B cell (primary cell): Measurements from ENCODE around the gene DCLK1. TPM values are rescaled to one million over a fixed set of nuclear protein-coding genes. Genes with fewer than 3 reads are reported as not detected.

Experiments
- ATAC-seq: fragments of 200-7000 bp; cut with Tn5 transposase; one replicate; pipeline ENCODE4 v1.10.0; 2021; ENCODE audit warnings: low read depth, mild to moderate bottlenecking, moderate number of reproducible peaks, moderate library complexity
- CTCF ChIA-PET: fragments of 350-600 bp; sonication (Branson Sonifier 250); formaldehyde crosslinking; loops from one replicate; lab custom pipeline; 2021; ENCODE audit warnings: antibody characterized with exemption, inconsistent platforms; lab: Charles Lee
- POLR2A ChIA-PET: fragments of 350-600 bp; sonication (Branson Sonifier 250); formaldehyde crosslinking; loops from one replicate; lab custom pipeline; 2021; ENCODE audit warnings: antibody characterized with exemption; lab: Charles Lee
- DNase-seq: peaks from one replicate; pipeline ENCODE4 v3.0.0; 2013
- H2AFZ ChIP-seq: 2 replicates; pipeline ENCODE4 v1.6.1; 2012; ENCODE audit warnings: mild to moderate bottlenecking, low read depth, low read length; ENCODE audit not compliant: insufficient read depth, poor library complexity, severe bottlenecking
- H3K27ac ChIP-seq, 2 donors: 1 replicate in 1 of 2; 2 replicates in 1 of 2; pipeline ENCODE4 v1.5.1; 2012 to 2013; ENCODE audit warnings: low read length in 2 of 2, mild to moderate bottlenecking in 2 of 2, moderate library complexity in 1 of 2
- H3K27me3 ChIP-seq, 4 experiments: fragments of 200-600 bp in 1 of 4; sonication (generic) in 1 of 4; replicated peaks in 1 of 4; 1 replicate in 2 of 4; 2 replicates in 2 of 4; pipeline versions ENCODE4 v1.6.1 to v1.7.0; 2013 to 2016; ENCODE audit warnings: low read length in 3 of 4, mild to moderate bottlenecking in 2 of 4, mixed read lengths in 1 of 4, moderate library complexity in 1 of 4; ENCODE audit not compliant: insufficient read depth in 4 of 4, control insufficient read depth in 3 of 4; ENCODE audit errors: control extremely low read depth in 1 of 4
- H3K36me3 ChIP-seq, 2 experiments: replicated peaks in 1 of 2; 1 replicate in 1 of 2; 2 replicates in 1 of 2; pipeline versions ENCODE4 v1.6.1 to v1.7.1; 2013; ENCODE audit warnings: low read length in 1 of 2; ENCODE audit not compliant: insufficient read depth in 2 of 2, control insufficient read depth in 1 of 2; ENCODE audit errors: control extremely low read depth in 1 of 2, extremely low read depth in 1 of 2
- H3K4me1 ChIP-seq, 2 donors: fragments of 200-600 bp in 1 of 2; sonication (generic) in 1 of 2; 1 replicate in 1 of 2; 2 replicates in 1 of 2; pipeline versions ENCODE4 v1.5.1 to v1.6.1; 2013 to 2017; ENCODE audit warnings: low read length in 2 of 2; ENCODE audit not compliant: control insufficient read depth in 2 of 2, insufficient read depth in 2 of 2
- H3K4me2 ChIP-seq: replicated peaks from 2 replicates; pipeline ENCODE3; 2012; ENCODE audit warnings: mild to moderate bottlenecking, low read depth, low read length; ENCODE audit not compliant: poor library complexity, severe bottlenecking
- H3K4me3 ChIP-seq, 5 experiments: fragments of 200-600 bp in 1 of 5; sonication (generic) in 1 of 5; 1 replicate in 3 of 5; 2 replicates in 2 of 5; pipeline versions ENCODE4 v1.5.1 to v1.7.0; 2011 to 2016; ENCODE audit warnings: low read length in 4 of 5, mild to moderate bottlenecking in 4 of 5, low read depth in 2 of 5, control low read depth in 1 of 5, moderate library complexity in 1 of 5; ENCODE audit not compliant: insufficient read depth in 1 of 5; ENCODE audit errors: control extremely low read depth in 1 of 5, extremely low read depth in 1 of 5
- H3K79me2 ChIP-seq: fragments of 200-600 bp; sonication (generic); one replicate; pipeline ENCODE4 v1.6.0; 2016; ENCODE audit warnings: low read length; ENCODE audit not compliant: control insufficient read depth, insufficient read depth
- H3K9ac ChIP-seq: fragments of 200-600 bp; sonication (generic); 2 replicates; pipeline ENCODE4 v1.6.1; 2017; ENCODE audit warnings: mild to moderate bottlenecking, low read length, moderate library complexity
- H3K9me3 ChIP-seq, 3 donors: one replicate each; pipeline versions ENCODE4 v1.6.1 to v1.7.1; 2013; ENCODE audit warnings: low read length in 2 of 3; ENCODE audit not compliant: control insufficient read depth in 2 of 3, insufficient read depth in 1 of 3; ENCODE audit errors: control extremely low read depth in 1 of 3
- H4K20me1 ChIP-seq: 2 replicates; pipeline ENCODE4 v1.6.0; 2012; ENCODE audit warnings: mild to moderate bottlenecking, low read length; ENCODE audit not compliant: insufficient read depth, control insufficient read depth, poor library complexity, severe bottlenecking
- H3K27ac Mint-ChIP-seq: one replicate; pipeline ENCODE4 v1.8.0; 2021; ENCODE audit warnings: mixed read lengths
- H3K27me3 Mint-ChIP-seq: one replicate; pipeline ENCODE4 v1.8.0; 2021; ENCODE audit warnings: mixed read lengths
- H3K4me1 Mint-ChIP-seq: one replicate; pipeline ENCODE4 v1.8.0; 2021; ENCODE audit warnings: mixed read lengths
- H3K4me3 Mint-ChIP-seq: one replicate; pipeline ENCODE4 v1.8.0; 2021; ENCODE audit warnings: mixed read lengths
- H3K9me3 Mint-ChIP-seq: one replicate; pipeline ENCODE4 v1.8.0; 2022; ENCODE audit warnings: mixed read lengths; ENCODE audit not compliant: insufficient read depth
- EZH2 ChIP-seq: IDR thresholded peaks from 2 replicates; pipeline ENCODE4 v1.6.1; 2012; ENCODE audit warnings: borderline replicate concordance, low read depth, mild to moderate bottlenecking, moderate library complexity, low read length; ENCODE audit not compliant: insufficient read depth, poor library complexity, severe bottlenecking
- WGBS: methylation state at CpG from one replicate; pipeline ENCODE4 v1.1.5; 2013; ENCODE audit warnings: missing lambda C conversion rate; ENCODE audit not compliant: insufficient coverage; 5-methylcytosine and 5-hydroxymethylcytosine counted together
- intact Hi-C: fragments of 100-400 bp; cut with micrococcal nuclease; formaldehyde crosslinking; loops from one replicate; pipeline ENCODE4 v1.10.0; 2022
- polyA plus RNA-seq: library from polyadenylated mRNA; depleted of rRNA; stranded (reverse); fragments of >200 nt; gene quantifications from 2 replicates; pipeline ENCODE4 v1.2.3, GENCODE V29; 2012
- total RNA-seq, 2 donors: library from RNA; stranded (reverse); fragments of 120-200 nt in 1 of 2; gene quantifications; 1 replicate in 1 of 2; 2 replicates in 1 of 2; pipeline versions ENCODE4 v1.2.3 to v1.2.4, GENCODE V29; 2013 to 2022
- TF ChIP-seq, protein P1 (sequence below): fragments of 200-600 bp; IDR thresholded peaks from one replicate; pipeline ENCODE4 v1.8.0; 2022; ENCODE audit warnings: antibody characterized with exemption, mild to moderate bottlenecking

Gene DCLK1
- total and polyA plus RNA-seq, 2 donors (not counting 1 experiment from before 2014, with no cell fraction given): not detected

DNA sequence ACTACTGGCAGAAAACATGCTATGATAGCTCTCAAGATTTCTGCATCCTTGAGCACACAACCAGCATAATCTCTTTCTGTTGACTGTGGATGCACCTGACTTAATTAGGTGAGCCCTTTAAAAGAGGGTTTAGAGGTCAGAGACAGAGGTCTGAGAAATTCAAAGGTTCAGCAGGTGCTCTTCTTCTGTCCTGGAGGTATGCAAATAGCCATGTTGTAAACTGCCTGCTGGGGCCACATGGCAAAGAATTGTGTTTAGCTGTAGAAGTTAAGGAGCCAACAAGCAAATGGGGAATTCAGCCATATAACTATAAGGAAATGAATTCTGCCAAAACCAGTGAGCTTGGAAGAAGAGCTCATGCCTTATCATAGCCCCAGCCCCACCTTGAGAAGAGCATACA, 11.6 kb upstream of the DCLK1 start:
- H3K9ac ChIP-seq: no peak overlapping the region
- ATAC-seq (no peak), DNase-seq (no peak)
- H2AFZ ChIP-seq: no peak overlapping the region
- no peaks in the 10 kb centered on the region for H4K20me1 ChIP-seq
- no peaks in the 10 kb centered on the region for H3K4me1 ChIP-seq
- H3K27ac ChIP-seq: no peak overlapping the region
- ChIA-PET CTCF (no interaction called here), POLR2A (no interaction called here)
- H3K4me3 Mint-ChIP-seq: no peak overlapping the region
- no peaks in the 10 kb centered on the region for H3K79me2 ChIP-seq
- no peaks in the 10 kb centered on the region for H3K9me3 ChIP-seq
- H3K9me3 Mint-ChIP-seq: no peaks in the 10 kb centered on the region
- intact Hi-C loops: no loop called here
- H3K36me3 ChIP-seq: no peaks in the 10 kb centered on the region
- TF ChIP-seq EZH2: no peak
- TF ChIP-seq, protein P1, sequence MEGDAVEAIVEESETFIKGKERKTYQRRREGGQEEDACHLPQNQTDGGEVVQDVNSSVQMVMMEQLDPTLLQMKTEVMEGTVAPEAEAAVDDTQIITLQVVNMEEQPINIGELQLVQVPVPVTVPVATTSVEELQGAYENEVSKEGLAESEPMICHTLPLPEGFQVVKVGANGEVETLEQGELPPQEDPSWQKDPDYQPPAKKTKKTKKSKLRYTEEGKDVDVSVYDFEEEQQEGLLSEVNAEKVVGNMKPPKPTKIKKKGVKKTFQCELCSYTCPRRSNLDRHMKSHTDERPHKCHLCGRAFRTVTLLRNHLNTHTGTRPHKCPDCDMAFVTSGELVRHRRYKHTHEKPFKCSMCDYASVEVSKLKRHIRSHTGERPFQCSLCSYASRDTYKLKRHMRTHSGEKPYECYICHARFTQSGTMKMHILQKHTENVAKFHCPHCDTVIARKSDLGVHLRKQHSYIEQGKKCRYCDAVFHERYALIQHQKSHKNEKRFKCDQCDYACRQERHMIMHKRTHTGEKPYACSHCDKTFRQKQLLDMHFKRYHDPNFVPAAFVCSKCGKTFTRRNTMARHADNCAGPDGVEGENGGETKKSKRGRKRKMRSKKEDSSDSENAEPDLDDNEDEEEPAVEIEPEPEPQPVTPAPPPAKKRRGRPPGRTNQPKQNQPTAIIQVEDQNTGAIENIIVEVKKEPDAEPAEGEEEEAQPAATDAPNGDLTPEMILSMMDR: no peak
- H3K27me3 ChIP-seq: no peaks in the 10 kb centered on the region
- no peak overlapping the region for H3K4me3 ChIP-seq
- no peak overlapping the region for H3K4me2 ChIP-seq
- no peaks in the 10 kb centered on the region for H3K4me1 Mint-ChIP-seq
- H3K27me3 Mint-ChIP-seq: no peaks in the 10 kb centered on the region
- no peak overlapping the region for H3K27ac Mint-ChIP-seq

DNA sequence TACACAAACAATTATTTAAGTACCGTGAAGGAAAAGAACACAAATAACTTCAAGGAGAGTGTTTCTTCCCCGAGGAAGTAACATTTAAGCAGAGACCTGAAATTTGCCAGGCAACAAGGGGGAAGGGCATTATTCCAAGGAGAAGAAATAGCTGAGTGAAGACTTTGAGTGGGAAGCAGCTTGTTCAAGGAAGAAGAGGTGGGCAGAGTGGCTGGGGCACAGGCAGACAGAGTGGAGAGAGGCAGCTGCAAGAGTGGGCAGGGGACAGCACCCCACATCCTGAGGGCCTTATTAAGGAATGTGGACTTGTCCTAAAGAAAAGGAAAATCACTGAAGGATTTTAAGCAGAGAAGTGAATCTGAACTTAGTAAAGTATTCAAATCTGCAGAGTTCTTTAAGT, 4.7 kb upstream of the DCLK1 start:
- no peak for ATAC-seq
- no peak overlapping the region for H3K27ac Mint-ChIP-seq

More for the DNA sequence above, 4.7 kb upstream of the DCLK1 start:
- intact Hi-C loops: no loop called here
- Histone ChIP-seq H2AFZ (no peak overlapping the region), H3K79me2 (no peaks in the 10 kb centered on the region), H3K4me1 (no peaks in the 10 kb centered on the region), H3K36me3 (no peaks in the 10 kb centered on the region), H4K20me1 (no peaks in the 10 kb centered on the region), H3K27me3 (peaks cover 0 to 17% (median 0%) of the 10 kb centered on the region in 4 experiments), H3K9ac (no peak overlapping the region), H3K9me3 (peaks cover 0 to 2% (median 1%) of the 10 kb centered on the region in 3 donors), H3K27ac (no peak overlapping the region), H3K4me3 (no peak overlapping the region), H3K4me2 (no peak overlapping the region)
- Mint-ChIP-seq H3K4me3 (no peak overlapping the region), H3K27me3 (peaks cover 18% of the 10 kb centered on the region), H3K4me1 (no peaks in the 10 kb centered on the region), H3K9me3 (no peaks in the 10 kb centered on the region)
- TF ChIP-seq EZH2: no peak
- TF ChIP-seq, protein P1: no peak
- DNase-seq: no peak
- POLR2A ChIA-PET: no interaction called here
- WGBS: 82% methylated on average over 1 of the region's 2 CpGs
- CTCF ChIA-PET: no interaction called here
